Effector memory CD8-positive, alpha-beta T cell (primary cell): ENCODE measurements around the gene GLB1L2.

Experiments
- ATAC-seq: fragments of 150-1000 bp; cut with Tn5 transposase; replicated peaks from 2 replicates; pipeline ENCODE4 v1.10.0; 2021; ENCODE audit warnings: mild to moderate bottlenecking, moderate library complexity
- DNase-seq, 3 experiments: peaks; one replicate each; pipeline ENCODE4 v3.0.0; 2021
- H3K27ac Mint-ChIP-seq, 2 donors: one replicate each; pipeline ENCODE4 v1.8.0; 2022; ENCODE audit warnings: mild to moderate bottlenecking in 2 of 2, mixed read lengths in 2 of 2, moderate library complexity in 2 of 2
- H3K27me3 Mint-ChIP-seq, 2 donors: one replicate each; pipeline ENCODE4 v1.8.0; 2022; ENCODE audit warnings: mixed read lengths in 2 of 2
- H3K36me3 Mint-ChIP-seq: one replicate; pipeline ENCODE4 v1.8.0; 2022; ENCODE audit warnings: mild to moderate bottlenecking, moderate library complexity, mixed read lengths; ENCODE audit not compliant: insufficient read depth
- H3K4me1 Mint-ChIP-seq, 2 donors: one replicate each; pipeline ENCODE4 v1.8.0; 2022; ENCODE audit warnings: low read depth in 2 of 2, mixed read lengths in 2 of 2
- H3K4me3 Mint-ChIP-seq, 2 donors: one replicate each; pipeline ENCODE4 v1.8.0; 2022; ENCODE audit warnings: mild to moderate bottlenecking in 2 of 2, mixed read lengths in 2 of 2, moderate library complexity in 2 of 2
- H3K9me3 Mint-ChIP-seq, 2 donors: one replicate each; pipeline ENCODE4 v1.8.0; 2022; ENCODE audit warnings: mixed read lengths in 2 of 2

Gene GLB1L2

DNA sequence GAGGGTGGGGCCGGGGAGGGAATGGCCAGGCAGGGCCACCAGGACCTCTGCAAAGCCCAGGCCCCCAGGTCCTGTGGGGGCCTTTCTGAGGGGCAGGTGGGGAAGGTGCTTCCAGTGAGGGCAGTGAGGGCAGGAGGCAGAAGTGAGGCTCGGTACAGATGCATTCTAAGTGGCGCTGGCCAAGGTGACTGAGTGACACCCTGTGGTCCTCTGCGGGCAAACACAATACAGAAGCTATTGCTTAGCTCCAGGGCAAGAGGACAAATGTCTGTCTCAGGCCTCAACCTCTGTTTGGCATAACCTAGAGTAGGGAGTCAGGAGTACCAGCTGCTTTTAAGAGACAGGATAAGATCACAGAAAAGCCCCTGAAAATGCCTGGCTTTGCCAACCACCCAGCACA lies 49.0 kb downstream of the GLB1L2 start:
- Mint-ChIP-seq H3K36me3 (no peaks in the 10 kb centered on the region), H3K9me3 (no peaks in the 10 kb centered on the region), H3K27ac (no peak overlapping the region), H3K27me3 (peaks cover 0 to 64% of the 10 kb centered on the region in 2 donors), H3K4me3 (no peak overlapping the region), H3K4me1 (peaks cover 6 to 9% of the 10 kb centered on the region in 2 donors)
- ATAC-seq (no peak), DNase-seq (no peak)

DNA sequence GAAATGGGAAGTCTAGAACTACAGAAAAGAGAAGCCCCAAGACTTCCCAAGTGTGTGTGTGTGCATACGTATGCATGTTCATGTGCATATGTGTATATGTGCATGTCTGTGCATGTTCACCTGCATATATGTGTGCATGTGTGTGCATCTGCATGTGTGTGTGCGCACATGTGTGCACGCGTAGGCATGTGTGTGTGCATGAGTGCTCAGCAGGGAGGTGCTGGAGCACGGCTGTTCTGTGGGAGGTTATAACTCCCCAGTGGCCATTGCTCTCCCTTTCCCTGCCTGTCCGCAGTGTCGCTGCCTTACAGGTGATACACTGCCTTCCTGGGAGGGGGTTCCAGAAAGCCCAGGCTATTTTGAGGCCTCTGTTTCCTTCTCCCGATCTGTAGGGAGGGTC lies 50.5 kb downstream of the GLB1L2 start:
- no peaks in the 10 kb centered on the region for H3K36me3 Mint-ChIP-seq
- no peak for DNase-seq
- no peak overlapping the region for H3K27ac Mint-ChIP-seq
- peaks cover 21 to 24% of the 10 kb centered on the region in 2 donors for H3K4me1 Mint-ChIP-seq
- no peaks in the 10 kb centered on the region for H3K9me3 Mint-ChIP-seq
- H3K27me3 Mint-ChIP-seq: peaks cover 0 to 68% of the 10 kb centered on the region in 2 donors
- no peak for ATAC-seq
- no peak overlapping the region for H3K4me3 Mint-ChIP-seq

DNA sequence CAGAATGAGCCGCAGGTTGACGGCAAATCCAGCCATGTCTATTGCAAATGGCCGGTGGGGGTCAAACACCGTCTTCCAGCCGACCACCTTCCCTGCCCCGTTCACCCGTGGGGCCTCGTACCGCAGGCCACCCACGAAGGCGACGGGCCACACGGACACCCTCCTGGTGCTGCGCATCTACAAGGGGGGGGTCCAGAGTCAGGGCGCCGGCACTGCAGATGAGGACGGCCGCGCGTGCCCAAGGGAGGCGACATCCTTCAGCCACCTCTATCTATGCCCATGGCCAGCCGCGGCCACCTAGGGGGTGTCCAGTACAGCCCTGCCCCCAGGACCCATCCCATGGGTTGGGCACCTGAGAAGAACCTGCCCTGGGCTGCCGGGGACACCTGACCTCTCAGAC lies 51.0 kb downstream of the GLB1L2 start:
- Mint-ChIP-seq H3K9me3 (no peaks in the 10 kb centered on the region), H3K4me3 (no peak overlapping the region), H3K27me3 (peaks cover 0 to 68% of the 10 kb centered on the region in 2 donors), H3K36me3 (peaks cover 2% of the 10 kb centered on the region), H3K4me1 (peaks cover 26 to 29% of the 10 kb centered on the region in 2 donors), H3K27ac (no peak overlapping the region)
- DNase-seq (no peak), ATAC-seq (no peak)

DNA sequence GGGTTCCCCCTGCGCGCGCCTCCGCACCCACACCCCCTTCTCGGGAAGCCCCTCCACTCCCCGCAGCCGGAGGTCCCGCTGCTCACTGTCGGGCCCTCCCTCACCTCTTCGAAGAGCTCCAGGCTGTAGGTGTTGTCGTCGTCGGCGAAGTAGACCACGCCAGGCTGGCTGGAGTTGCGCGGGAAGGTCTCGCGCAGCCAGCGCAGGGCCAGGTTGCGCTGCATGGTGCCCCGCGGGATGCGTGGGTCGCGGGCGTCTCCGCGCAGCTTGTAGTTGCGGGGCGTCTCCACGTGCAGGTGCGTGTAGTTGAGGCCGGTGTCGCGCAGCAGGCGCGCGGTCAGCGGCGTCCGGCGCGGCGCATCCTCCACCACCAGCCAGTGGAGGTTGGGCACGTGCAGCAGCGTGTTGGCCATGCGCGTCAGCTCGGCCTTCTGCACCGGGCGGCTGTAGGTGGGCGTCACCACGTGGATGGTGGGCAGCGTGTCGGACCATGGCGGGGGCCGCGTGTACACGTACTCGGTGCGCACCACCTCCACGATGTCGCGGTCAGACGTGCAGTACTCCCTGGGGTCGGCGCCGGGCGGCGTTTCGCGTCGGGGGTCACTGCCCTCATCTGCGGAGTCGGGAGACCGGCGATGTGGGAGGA lies 51.9 kb downstream of the GLB1L2 start:
- Mint-ChIP-seq H3K4me1 (peaks cover 29 to 35% of the 10 kb centered on the region in 2 donors), H3K36me3 (peaks cover 2% of the 10 kb centered on the region), H3K9me3 (no peaks in the 10 kb centered on the region), H3K27me3 (peaks cover 0 to 65% of the 10 kb centered on the region in 2 donors), H3K4me3 (no peak overlapping the region), H3K27ac (no peak overlapping the region)
- DNase-seq (no peak), ATAC-seq (no peak)

DNA sequence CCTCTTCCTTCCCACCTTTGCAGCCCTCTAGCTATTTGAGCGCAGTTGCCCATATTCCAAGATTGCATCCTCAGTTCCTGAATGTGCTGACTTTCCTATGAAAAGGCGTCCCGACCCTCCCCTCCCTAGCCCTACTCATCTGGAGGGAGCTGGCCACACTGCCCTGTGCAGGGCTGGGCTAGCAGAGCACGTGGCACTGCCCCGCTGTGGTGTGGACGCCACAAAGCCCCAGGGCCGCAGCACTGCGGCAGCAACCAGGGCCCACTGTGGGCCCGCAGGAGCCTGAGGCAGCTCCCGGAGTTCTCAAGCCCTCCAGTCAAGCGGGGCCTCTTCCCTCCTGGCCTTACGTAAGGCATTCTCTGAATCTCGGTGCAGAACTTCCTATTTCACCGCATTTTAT lies 52.6 kb downstream of the GLB1L2 start:
- no peak overlapping the region for H3K27ac Mint-ChIP-seq
- H3K9me3 Mint-ChIP-seq: no peaks in the 10 kb centered on the region
- DNase-seq (no peak), ATAC-seq (no peak)
- peaks cover 5% of the 10 kb centered on the region for H3K36me3 Mint-ChIP-seq
- H3K4me3 Mint-ChIP-seq: no peak overlapping the region
- peaks cover 0 to 72% of the 10 kb centered on the region in 2 donors for H3K27me3 Mint-ChIP-seq
- H3K4me1 Mint-ChIP-seq: peaks cover 33 to 36% of the 10 kb centered on the region in 2 donors

- H3K9me3 Mint-ChIP-seq: no peaks in the 10 kb centered on the region
- no peak for ATAC-seq
- H3K4me1 Mint-ChIP-seq: peaks cover 33 to 40% of the 10 kb centered on the region in 2 donors
- peaks cover 0 to 72% of the 10 kb centered on the region in 2 donors for H3K27me3 Mint-ChIP-seq
- no peak overlapping the region for H3K27ac Mint-ChIP-seq
- H3K36me3 Mint-ChIP-seq: peaks cover 5% of the 10 kb centered on the region
- no peak for DNase-seq
- peak overlapping the region; percentile 43 to 49 for H3K4me3 Mint-ChIP-seq
Observed at GRCh38 chr11:134385171-134385570, 53.4 kb downstream of the GLB1L2 start.

DNA sequence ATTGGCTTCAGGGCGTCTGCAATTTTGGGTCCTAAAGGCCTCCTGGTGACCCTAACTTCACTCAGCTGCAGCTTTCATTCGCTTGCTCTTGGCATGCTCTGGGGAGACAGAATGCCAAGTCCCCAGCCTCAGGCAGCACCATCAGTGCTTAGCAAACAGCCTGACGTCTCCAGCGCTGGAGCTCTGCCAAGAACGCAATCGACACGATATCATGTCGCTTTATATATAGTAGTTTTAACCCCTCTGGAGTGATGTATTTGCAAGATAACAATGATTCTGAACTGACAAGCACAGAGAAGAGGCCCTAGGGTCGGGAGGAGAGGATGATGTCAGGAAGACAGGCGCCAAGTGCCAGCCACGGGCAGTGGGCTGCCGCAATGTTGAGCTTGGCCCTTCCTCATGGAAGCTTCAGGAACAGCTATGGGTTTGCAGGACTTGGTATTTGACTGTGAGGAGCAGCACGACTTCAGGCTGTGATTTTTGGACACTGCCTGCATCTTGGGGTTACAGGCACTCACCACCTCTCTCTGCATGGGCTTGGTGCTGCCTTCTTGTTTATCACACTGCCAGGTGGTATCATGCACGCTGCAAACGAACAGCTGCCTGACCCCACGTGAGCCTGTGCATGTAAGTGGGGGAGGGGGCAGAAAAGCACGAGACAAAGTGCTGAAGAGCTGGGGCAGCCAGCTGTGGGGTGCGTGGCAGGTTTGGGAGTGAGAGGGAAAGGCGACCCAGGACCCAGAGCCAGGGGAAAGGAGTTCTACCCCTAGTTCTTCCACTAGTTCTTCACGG lies 54.2 kb downstream of the GLB1L2 start:
- H3K4me1 Mint-ChIP-seq: peaks cover 36 to 42% of the 10 kb centered on the region in 2 donors

GRCh38 chr11:134386945-134387344 lies 55.2 kb downstream of the GLB1L2 start:
- peak overlapping the region; percentile 69 to 72 for H3K4me3 Mint-ChIP-seq
- H3K27ac Mint-ChIP-seq: peak overlapping the region; percentile 9 to 44
- peaks cover 0 to 69% of the 10 kb centered on the region in 2 donors for H3K27me3 Mint-ChIP-seq
- H3K36me3 Mint-ChIP-seq: peaks cover 5% of the 10 kb centered on the region
- no peaks in the 10 kb centered on the region for H3K9me3 Mint-ChIP-seq
- peak; percentile 74 for ATAC-seq
- H3K4me1 Mint-ChIP-seq: peaks cover 39 to 45% of the 10 kb centered on the region in 2 donors
- DNase-seq: no peak

More for the DNA sequence above, 54.2 kb downstream of the GLB1L2 start:
- Mint-ChIP-seq H3K4me3 (peak overlapping the region; percentile 69 to 72), H3K9me3 (no peaks in the 10 kb centered on the region), H3K36me3 (peaks cover 5% of the 10 kb centered on the region), H3K27me3 (peaks cover 0 to 69% of the 10 kb centered on the region in 2 donors), H3K27ac (peak overlapping the region in 1 of 2 donors; percentile 44)
- ATAC-seq (peak; percentile 44), DNase-seq (no peak)

- DNase-seq: no peak
- peak; percentile 27 for ATAC-seq
- H3K27me3 Mint-ChIP-seq: peaks cover 0 to 66% of the 10 kb centered on the region in 2 donors
- no peaks in the 10 kb centered on the region for H3K9me3 Mint-ChIP-seq
- peaks cover 39 to 45% of the 10 kb centered on the region in 2 donors for H3K4me1 Mint-ChIP-seq
- H3K36me3 Mint-ChIP-seq: peaks cover 6% of the 10 kb centered on the region
- peak overlapping the region; percentile 9 to 44 for H3K27ac Mint-ChIP-seq
- peak overlapping the region; percentile 69 to 72 for H3K4me3 Mint-ChIP-seq
Observed at GRCh38 chr11:134387501-134387900, 55.7 kb downstream of the GLB1L2 start.

DNA sequence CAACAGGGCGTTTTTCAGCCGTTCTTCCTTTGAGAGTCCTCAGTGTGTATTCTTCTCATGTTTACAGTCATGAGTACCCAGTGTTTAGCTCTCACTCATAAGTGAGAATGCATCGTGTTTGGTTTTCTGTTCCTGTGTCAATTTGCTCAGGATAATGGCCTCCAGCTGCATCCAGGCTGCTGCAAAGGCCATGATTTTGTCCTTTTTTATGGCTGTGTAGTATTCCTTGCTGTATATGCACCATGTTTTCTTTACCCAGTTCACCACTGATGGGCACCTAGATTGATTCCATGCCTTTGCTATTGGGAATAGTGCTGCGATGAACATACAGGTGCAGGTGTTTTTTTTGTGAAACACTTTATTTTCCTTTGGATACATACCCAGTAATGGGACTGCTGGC lies 56.8 kb downstream of the GLB1L2 start:
- Mint-ChIP-seq H3K4me1 (peaks cover 39 to 45% of the 10 kb centered on the region in 2 donors), H3K9me3 (no peaks in the 10 kb centered on the region), H3K27me3 (peaks cover 0 to 69% of the 10 kb centered on the region in 2 donors), H3K4me3 (peak overlapping the region in 1 of 2 donors; percentile 18), H3K27ac (no peak overlapping the region), H3K36me3 (peaks cover 9% of the 10 kb centered on the region)
- DNase-seq: no peak
- no peak for ATAC-seq

- Mint-ChIP-seq H3K27me3 (peaks cover 0 to 77% of the 10 kb centered on the region in 2 donors), H3K36me3 (peaks cover 9% of the 10 kb centered on the region), H3K9me3 (no peaks in the 10 kb centered on the region), H3K4me1 (peaks cover 39 to 51% of the 10 kb centered on the region in 2 donors), H3K4me3 (no peak overlapping the region), H3K27ac (no peak overlapping the region)
- ATAC-seq: no peak
- no peak for DNase-seq
Observed at GRCh38 chr11:134389464-134390180, 57.8 kb downstream of the GLB1L2 start.

GRCh38 chr11:134390706-134391569 lies 59.1 kb downstream of the GLB1L2 start:
- no peaks in the 10 kb centered on the region for H3K9me3 Mint-ChIP-seq
- ATAC-seq: no peak
- H3K27ac Mint-ChIP-seq: no peak overlapping the region
- H3K36me3 Mint-ChIP-seq: peaks cover 9% of the 10 kb centered on the region
- DNase-seq: no peak
- no peak overlapping the region for H3K4me3 Mint-ChIP-seq
- H3K4me1 Mint-ChIP-seq: peaks cover 32 to 40% of the 10 kb centered on the region in 2 donors
- peaks cover 0 to 64% of the 10 kb centered on the region in 2 donors for H3K27me3 Mint-ChIP-seq
